ENCODE measurements around the gene KAT2B.

DNA sequence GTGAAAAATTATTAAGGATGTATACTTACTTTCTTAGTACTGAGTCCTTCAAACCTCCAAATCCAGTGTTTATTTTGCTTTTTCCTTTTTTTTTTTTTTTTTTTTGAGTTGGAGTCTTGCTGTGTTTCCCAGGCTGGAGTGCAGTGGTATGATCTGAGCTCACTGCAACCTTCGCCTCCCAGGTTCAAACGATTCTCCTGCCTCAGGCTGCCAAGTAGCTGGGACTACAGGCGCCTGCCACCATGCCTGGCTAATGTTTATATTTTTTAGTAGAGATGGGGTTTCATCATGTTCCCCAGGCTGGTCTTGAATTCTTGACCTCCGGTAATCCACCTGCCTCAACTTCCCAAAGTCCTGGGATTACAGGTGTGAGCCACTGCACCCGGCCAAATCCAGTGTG lies 67.5 kb downstream of the KAT2B start:
- TF ChIP-seq, protein P1, sequence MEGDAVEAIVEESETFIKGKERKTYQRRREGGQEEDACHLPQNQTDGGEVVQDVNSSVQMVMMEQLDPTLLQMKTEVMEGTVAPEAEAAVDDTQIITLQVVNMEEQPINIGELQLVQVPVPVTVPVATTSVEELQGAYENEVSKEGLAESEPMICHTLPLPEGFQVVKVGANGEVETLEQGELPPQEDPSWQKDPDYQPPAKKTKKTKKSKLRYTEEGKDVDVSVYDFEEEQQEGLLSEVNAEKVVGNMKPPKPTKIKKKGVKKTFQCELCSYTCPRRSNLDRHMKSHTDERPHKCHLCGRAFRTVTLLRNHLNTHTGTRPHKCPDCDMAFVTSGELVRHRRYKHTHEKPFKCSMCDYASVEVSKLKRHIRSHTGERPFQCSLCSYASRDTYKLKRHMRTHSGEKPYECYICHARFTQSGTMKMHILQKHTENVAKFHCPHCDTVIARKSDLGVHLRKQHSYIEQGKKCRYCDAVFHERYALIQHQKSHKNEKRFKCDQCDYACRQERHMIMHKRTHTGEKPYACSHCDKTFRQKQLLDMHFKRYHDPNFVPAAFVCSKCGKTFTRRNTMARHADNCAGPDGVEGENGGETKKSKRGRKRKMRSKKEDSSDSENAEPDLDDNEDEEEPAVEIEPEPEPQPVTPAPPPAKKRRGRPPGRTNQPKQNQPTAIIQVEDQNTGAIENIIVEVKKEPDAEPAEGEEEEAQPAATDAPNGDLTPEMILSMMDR (IDR thresholded peaks at IDR 0.05) = no peak
- TF ChIP-seq ZFX (IDR thresholded peaks at IDR 0.05; ENCODE audit: borderline replicate concordance) = no peak
